Parietal lobe (tissue), 2 donors: Measurements from ENCODE around the gene CROCC. TPM values are rescaled to one million over a fixed set of nuclear protein-coding genes. Genes with fewer than 3 reads are reported as not detected.

Source experiments
- small RNA-seq: library from RNA; depleted of rRNA; stranded (forward); fragments of <200 nt; gene quantifications from one replicate; pipeline ENCODE3, GENCODE V24; 2014; ENCODE audit warnings: low replicate concordance
- total RNA-seq: library from RNA; depleted of rRNA; stranded (reverse); fragments of >200 nt; gene quantifications from one replicate; pipeline ENCODE4 v1.2.3, GENCODE V29; 2014

The CROCC gene
- 37.9 TPM for total RNA-seq

DNA sequence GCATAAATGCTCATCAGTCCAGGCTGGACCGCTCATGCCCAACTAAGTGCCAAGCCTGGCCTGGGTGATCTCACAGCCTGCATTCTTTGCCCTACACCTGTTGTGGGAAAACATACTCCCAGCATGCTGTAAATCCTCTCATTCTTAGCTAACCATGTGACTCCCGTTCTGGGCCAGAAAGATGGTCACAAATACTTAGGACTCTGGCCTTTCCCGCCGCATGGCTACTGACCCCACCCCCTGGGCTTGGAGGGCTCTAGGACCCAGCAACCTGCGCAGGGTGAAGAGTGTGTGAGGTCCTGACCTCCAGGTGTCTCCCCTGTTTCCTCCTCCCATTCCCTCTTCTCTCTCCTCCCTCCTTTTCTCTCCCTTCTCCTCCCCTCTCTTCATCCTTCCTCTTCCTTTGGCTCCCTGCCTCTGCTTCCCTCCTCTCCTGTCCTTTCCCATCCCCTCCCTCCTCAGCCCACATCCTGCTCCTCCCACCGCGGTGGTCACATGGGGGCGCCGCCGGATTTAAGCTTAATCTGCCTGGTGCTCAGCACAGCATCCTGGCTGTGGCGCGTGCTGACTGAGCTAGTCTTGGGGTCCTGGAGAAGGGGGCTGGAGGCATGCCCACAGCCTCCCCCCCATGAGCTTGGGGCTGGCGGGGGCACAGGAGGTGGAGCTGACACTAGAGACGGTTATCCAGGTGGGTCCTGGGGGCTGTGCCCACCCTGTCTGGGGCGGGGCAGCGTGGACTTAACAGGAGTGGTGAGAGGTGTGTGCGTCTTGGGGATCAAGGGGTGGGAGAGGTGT, at the start of gene CROCC:
Gene CROCC, plus strand, starts transcription at position 541 of the 795 bp plus-strand sequence. Its CDS starts 88 bp downstream, at position 629.

GRCh38 chr1:16895598-16896315, 26.0 kb upstream of the CROCC start, which contains the start of gene RNU1-2:
RNU1-2 (plus strand) TSS chr1:16895980.

GRCh38 chr1:16980473-16981268, 58.9 kb downstream of the CROCC start, which contains the start of gene MFAP2:
MFAP2 (minus strand) TSS chr1:16980620; CDS start chr1:16978273, 2,347 bp downstream.

GRCh38 chr1:17011439-17012307, 89.9 kb downstream of the CROCC start, which contains the start of gene ATP13A2:
ATP13A2 (minus strand) TSS chr1:17011928; CDS start chr1:17011738, 190 bp downstream.

Small RNAs within 50 kb of the gene (small RNA-seq; reads per million reads assigned to genes)
- gene RNU1-2 (not detected), gene RNU1-5P (not detected)

Other genes starting within 250 kb of the CROCC start
- gene RNU1-4, start 181.4 kb upstream of the CROCC start, total RNA-seq, result under 0.01 TPM
- gene RNU1-2, start 26.0 kb upstream of the CROCC start, total RNA-seq, result under 0.01 TPM
- gene MFAP2, start 58.7 kb downstream of the CROCC start, total RNA-seq, result 14.7 TPM
- 119 TPM for gene ATP13A2, start 90.0 kb downstream of the CROCC start, total RNA-seq
- gene SDHB, start 132.1 kb downstream of the CROCC start, total RNA-seq, result 77.9 TPM
- gene PADI2, start 197.5 kb downstream of the CROCC start, total RNA-seq, result 1.6 TPM